Measurements from ENCODE around the gene ZNF892. TPM values are rescaled to one million over a fixed set of nuclear protein-coding genes. Genes with fewer than 3 reads are reported as not detected.

Gene ZNF892
- total and polyA plus RNA-seq, 2 donors (not counting 1 experiment from before 2014, with no cell fraction given) = 0.67 to 5.5 TPM

- Histone ChIP-seq H3K9me3 (ENCODE audit: control extremely low read depth in 1 of 3, control insufficient read depth in 2 of 3, insufficient read depth in 1 of 3, low read length in 2 of 3) (no peaks in the 10 kb centered on the region), H3K36me3 (replicated peaks in 1 of 2; ENCODE audit: control extremely low read depth in 1 of 2, control insufficient read depth in 1 of 2, extremely low read depth in 1 of 2, insufficient read depth in 2 of 2, low read length in 1 of 2) (no peaks in the 10 kb centered on the region), H3K79me2 (ENCODE audit: control insufficient read depth, insufficient read depth, low read length) (peaks cover 43% of the 10 kb centered on the region), H3K4me3 (ENCODE audit: control extremely low read depth in 1 of 5, extremely low read depth in 1 of 5, insufficient read depth in 1 of 5, low read depth in 2 of 5, low read length in 4 of 5) (peak overlapping the region; percentile 70 to 96 (median 94)), H3K4me2 (replicated peaks; ENCODE audit: low read depth, low read length, poor library complexity, severe bottlenecking) (peak overlapping the region; percentile 90), H3K27me3 (replicated peaks in 1 of 4; ENCODE audit: control extremely low read depth in 1 of 4, control insufficient read depth in 3 of 4, insufficient read depth in 4 of 4, low read length in 3 of 4) (no peaks in the 10 kb centered on the region), H3K9ac (ENCODE audit: low read length) (peak overlapping the region; percentile 82), H3K27ac (ENCODE audit: low read length in 2 of 2) (peak overlapping the region; percentile 80 to 91), H3K4me1 (ENCODE audit: control insufficient read depth in 2 of 2, insufficient read depth in 2 of 2, low read length in 2 of 2) (peaks cover 11 to 16% of the 10 kb centered on the region in 2 donors), H2AFZ (ENCODE audit: insufficient read depth, low read depth, low read length, poor library complexity, severe bottlenecking) (peak overlapping the region; percentile 91), H4K20me1 (ENCODE audit: control insufficient read depth, insufficient read depth, low read length, poor library complexity, severe bottlenecking) (no peaks in the 10 kb centered on the region)
- H3K27me3 Mint-ChIP-seq = no peaks in the 10 kb centered on the region
- WGBS (ENCODE audit: insufficient coverage) = 31% methylated on average over 5 of the region's 16 CpGs
- TF ChIP-seq, protein P1, sequence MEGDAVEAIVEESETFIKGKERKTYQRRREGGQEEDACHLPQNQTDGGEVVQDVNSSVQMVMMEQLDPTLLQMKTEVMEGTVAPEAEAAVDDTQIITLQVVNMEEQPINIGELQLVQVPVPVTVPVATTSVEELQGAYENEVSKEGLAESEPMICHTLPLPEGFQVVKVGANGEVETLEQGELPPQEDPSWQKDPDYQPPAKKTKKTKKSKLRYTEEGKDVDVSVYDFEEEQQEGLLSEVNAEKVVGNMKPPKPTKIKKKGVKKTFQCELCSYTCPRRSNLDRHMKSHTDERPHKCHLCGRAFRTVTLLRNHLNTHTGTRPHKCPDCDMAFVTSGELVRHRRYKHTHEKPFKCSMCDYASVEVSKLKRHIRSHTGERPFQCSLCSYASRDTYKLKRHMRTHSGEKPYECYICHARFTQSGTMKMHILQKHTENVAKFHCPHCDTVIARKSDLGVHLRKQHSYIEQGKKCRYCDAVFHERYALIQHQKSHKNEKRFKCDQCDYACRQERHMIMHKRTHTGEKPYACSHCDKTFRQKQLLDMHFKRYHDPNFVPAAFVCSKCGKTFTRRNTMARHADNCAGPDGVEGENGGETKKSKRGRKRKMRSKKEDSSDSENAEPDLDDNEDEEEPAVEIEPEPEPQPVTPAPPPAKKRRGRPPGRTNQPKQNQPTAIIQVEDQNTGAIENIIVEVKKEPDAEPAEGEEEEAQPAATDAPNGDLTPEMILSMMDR (IDR thresholded peaks at IDR 0.05) = no peak
- TF ChIP-seq EZH2 (IDR thresholded peaks at IDR 0.05; ENCODE audit: borderline replicate concordance, insufficient read depth, low read depth, low read length, poor library complexity, severe bottlenecking) = no peak
- CTCF ChIA-PET = interaction anchor here (1.7 to 2.7 kb wide), 2 partner anchors 40 to 45 kb away, joined by 4 to 14 read pairs; partner anchors contain the start of gene MRPS5
- H3K4me1 Mint-ChIP-seq = peaks cover 28% of the 10 kb centered on the region
- POLR2A ChIA-PET = interaction anchor here (1.5 kb wide), 1 partner anchor 45 kb away, joined by 4 read pairs; the partner anchor contains the start of gene MRPS5
- DNase-seq (no peak), ATAC-seq (ENCODE audit: low read depth) (no peak)
- no peaks in the 10 kb centered on the region for H3K9me3 Mint-ChIP-seq (ENCODE audit: insufficient read depth)
- intact Hi-C loops (cut with micrococcal nuclease) = no loop called here
- peak overlapping the region; percentile 98 for H3K27ac Mint-ChIP-seq
- peak overlapping the region; percentile 97 for H3K4me3 Mint-ChIP-seq
Measured at GRCh38 chr2:95166065-95166763, 41.1 kb upstream of the ZNF892 start.

DNA sequence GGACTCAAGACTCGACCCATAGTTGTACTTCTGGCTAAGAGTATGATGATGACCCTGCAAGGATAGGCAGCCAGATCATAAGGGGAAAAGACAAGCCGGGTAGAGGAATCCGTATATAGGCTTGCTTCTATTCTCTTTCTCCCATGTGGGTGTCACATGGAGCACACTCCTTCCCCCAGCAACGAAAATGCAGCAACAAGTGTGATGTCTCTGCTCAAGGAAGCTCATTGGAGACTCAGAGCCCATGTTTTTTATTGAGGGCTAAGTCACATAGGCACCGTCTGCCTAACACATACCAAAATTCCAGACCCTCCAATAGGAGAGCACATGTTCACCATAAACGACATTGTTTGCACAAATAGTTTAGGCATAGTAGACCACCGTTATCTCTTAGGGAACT, 35.4 kb upstream of the ZNF892 start:
- Histone ChIP-seq H4K20me1 (ENCODE audit: control insufficient read depth, insufficient read depth, low read length, poor library complexity, severe bottlenecking) (peaks cover 6% of the 10 kb centered on the region), H3K27me3 (replicated peaks in 1 of 4; ENCODE audit: control extremely low read depth in 1 of 4, control insufficient read depth in 3 of 4, insufficient read depth in 4 of 4, low read length in 3 of 4) (no peaks in the 10 kb centered on the region), H2AFZ (ENCODE audit: insufficient read depth, low read depth, low read length, poor library complexity, severe bottlenecking) (no peak overlapping the region), H3K4me2 (replicated peaks; ENCODE audit: low read depth, low read length, poor library complexity, severe bottlenecking) (no peak overlapping the region), H3K9ac (ENCODE audit: low read length) (no peak overlapping the region), H3K36me3 (replicated peaks in 1 of 2; ENCODE audit: control extremely low read depth in 1 of 2, control insufficient read depth in 1 of 2, extremely low read depth in 1 of 2, insufficient read depth in 2 of 2, low read length in 1 of 2) (no peaks in the 10 kb centered on the region), H3K4me1 (ENCODE audit: control insufficient read depth in 2 of 2, insufficient read depth in 2 of 2, low read length in 2 of 2) (no peaks in the 10 kb centered on the region), H3K79me2 (ENCODE audit: control insufficient read depth, insufficient read depth, low read length) (peaks cover 31% of the 10 kb centered on the region), H3K27ac (ENCODE audit: low read length in 2 of 2) (no peak overlapping the region), H3K4me3 (ENCODE audit: control extremely low read depth in 1 of 5, extremely low read depth in 1 of 5, insufficient read depth in 1 of 5, low read depth in 2 of 5, low read length in 4 of 5) (no peak overlapping the region), H3K9me3 (ENCODE audit: control extremely low read depth in 1 of 3, control insufficient read depth in 2 of 3, insufficient read depth in 1 of 3, low read length in 2 of 3) (no peaks in the 10 kb centered on the region)
- H3K4me3 Mint-ChIP-seq = no peak overlapping the region
- CTCF ChIA-PET = no interaction called here
- intact Hi-C loops (cut with micrococcal nuclease) = no loop called here
- peaks cover 9% of the 10 kb centered on the region for H3K4me1 Mint-ChIP-seq
- H3K27ac Mint-ChIP-seq = no peak overlapping the region
- no peak for DNase-seq
- no peaks in the 10 kb centered on the region for H3K27me3 Mint-ChIP-seq
- no peaks in the 10 kb centered on the region for H3K9me3 Mint-ChIP-seq (ENCODE audit: insufficient read depth)
- 87% methylated on average over 5 of the region's 7 CpGs for WGBS (ENCODE audit: insufficient coverage)
- TF ChIP-seq, protein P1 (IDR thresholded peaks at IDR 0.05) = no peak
- TF ChIP-seq EZH2 (IDR thresholded peaks at IDR 0.05; ENCODE audit: borderline replicate concordance, insufficient read depth, low read depth, low read length, poor library complexity, severe bottlenecking) = no peak
- ATAC-seq (ENCODE audit: low read depth) = no peak
- POLR2A ChIA-PET = interaction anchor here (0.7 kb wide), 1 partner anchor 11 kb away, joined by 3 read pairs; no protein-coding TSS in a partner anchor
